ENCODE data around the gene PALM.
"Not testable (repeated sequence)": the region's sequence is repeated elsewhere in the genome, so short reads cannot be mapped to it uniquely, and the experiment has no call there.

The PALM gene

DNA sequence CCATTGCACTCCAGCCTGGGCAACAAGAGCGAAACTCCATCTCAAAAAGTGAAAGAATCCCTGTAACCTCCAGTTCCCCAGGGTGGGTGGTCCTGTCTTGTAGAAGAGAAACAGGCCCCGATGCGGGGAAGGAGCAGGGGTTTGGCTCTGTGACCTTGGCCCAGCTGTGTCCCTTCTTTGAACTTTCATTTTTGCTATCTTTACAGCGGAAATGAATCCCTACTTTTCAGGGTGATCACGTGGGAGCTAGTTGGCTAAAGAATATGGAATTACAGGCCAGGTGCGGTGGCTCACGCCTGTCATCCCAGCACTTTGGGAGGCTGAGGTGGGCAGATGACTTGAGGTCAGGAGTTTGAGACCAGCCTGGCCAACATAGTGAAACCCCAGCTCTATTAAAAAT, 36.4 kb downstream of the PALM start:
- peaks cover 14% of the 10 kb centered on the region for H3K9me3 Mint-ChIP-seq
- H3K36me3 Mint-ChIP-seq (ENCODE audit: low read depth); H3K4me1 Mint-ChIP-seq (ENCODE audit: low read depth); H3K27ac Mint-ChIP-seq; H3K27me3 Mint-ChIP-seq (ENCODE audit: low read depth); H3K4me3 Mint-ChIP-seq: not testable (repeated sequence)

DNA sequence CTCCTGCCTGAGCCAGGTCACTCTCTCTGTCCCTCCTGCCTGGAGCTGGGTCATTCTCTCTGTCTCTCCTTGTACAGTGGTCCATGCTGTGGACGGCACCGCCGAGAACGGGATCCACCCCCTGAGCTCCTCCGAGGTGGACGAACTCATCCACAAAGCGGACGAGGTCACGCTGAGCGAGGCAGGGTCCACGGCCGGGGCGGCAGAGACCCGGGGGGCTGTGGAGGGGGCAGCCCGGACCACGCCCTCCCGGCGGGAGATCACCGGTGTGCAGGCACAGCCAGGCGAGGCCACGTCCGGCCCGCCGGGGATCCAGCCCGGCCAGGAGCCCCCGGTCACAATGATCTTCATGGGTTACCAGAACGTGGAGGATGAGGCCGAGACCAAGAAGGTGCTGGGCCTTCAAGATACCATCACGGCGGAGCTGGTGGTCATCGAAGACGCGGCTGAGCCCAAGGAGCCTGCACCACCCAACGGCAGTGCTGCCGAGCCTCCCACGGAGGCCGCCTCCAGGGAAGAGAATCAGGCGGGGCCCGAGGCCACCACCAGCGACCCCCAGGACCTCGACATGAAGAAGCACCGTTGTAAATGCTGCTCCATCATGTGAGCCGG, 37.6 kb downstream of the PALM start:
- no peak overlapping the region for H3K4me3 Mint-ChIP-seq
- no peaks in the 10 kb centered on the region for H3K27me3 Mint-ChIP-seq (ENCODE audit: low read depth)
- peaks cover 14% of the 10 kb centered on the region for H3K9me3 Mint-ChIP-seq
- H3K27ac Mint-ChIP-seq = no peak overlapping the region
- no peaks in the 10 kb centered on the region for H3K36me3 Mint-ChIP-seq (ENCODE audit: low read depth)
- H3K4me1 Mint-ChIP-seq (ENCODE audit: low read depth) = no peaks in the 10 kb centered on the region

DNA sequence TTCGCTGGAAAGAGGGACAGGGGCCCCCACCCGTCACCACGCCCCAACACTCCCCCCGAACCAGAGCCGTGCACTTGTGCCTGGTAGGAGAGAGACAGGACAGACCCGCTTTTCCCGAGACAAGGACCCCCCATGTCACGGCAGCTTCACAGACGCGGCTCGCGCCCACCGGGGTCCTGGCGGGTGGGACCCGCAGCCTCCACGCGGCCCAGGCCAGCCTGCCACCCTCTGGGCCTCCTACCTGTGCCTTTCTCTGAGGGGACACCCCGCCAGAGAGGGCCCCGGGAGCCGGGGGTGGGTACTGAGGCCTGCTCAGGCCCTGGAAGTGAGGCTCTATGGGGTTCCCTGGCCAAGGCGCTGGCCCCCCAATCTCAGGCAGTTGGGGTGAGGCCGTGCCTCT, 38.2 kb downstream of the PALM start:
- no peaks in the 10 kb centered on the region for H3K27me3 Mint-ChIP-seq (ENCODE audit: low read depth)
- H3K27ac Mint-ChIP-seq = no peak overlapping the region
- no peaks in the 10 kb centered on the region for H3K4me1 Mint-ChIP-seq (ENCODE audit: low read depth)
- no peaks in the 10 kb centered on the region for H3K36me3 Mint-ChIP-seq (ENCODE audit: low read depth)
- peaks cover 14% of the 10 kb centered on the region for H3K9me3 Mint-ChIP-seq
- H3K4me3 Mint-ChIP-seq = no peak overlapping the region

- H3K36me3 Mint-ChIP-seq (ENCODE audit: low read depth) = no peaks in the 10 kb centered on the region
- H3K27ac Mint-ChIP-seq = no peak overlapping the region
- H3K9me3 Mint-ChIP-seq = peaks cover 14% of the 10 kb centered on the region
- no peaks in the 10 kb centered on the region for H3K4me1 Mint-ChIP-seq (ENCODE audit: low read depth)
- no peak overlapping the region for H3K4me3 Mint-ChIP-seq
- H3K27me3 Mint-ChIP-seq (ENCODE audit: low read depth) = no peaks in the 10 kb centered on the region
Measured at GRCh38 chr19:747432-748273, 38.9 kb downstream of the PALM start.

GRCh38 chr19:748274-748598, 39.5 kb downstream of the PALM start:
- H3K27ac Mint-ChIP-seq = no peak overlapping the region
- no peaks in the 10 kb centered on the region for H3K4me1 Mint-ChIP-seq (ENCODE audit: low read depth)
- H3K4me3 Mint-ChIP-seq = no peak overlapping the region
- peaks cover 13% of the 10 kb centered on the region for H3K9me3 Mint-ChIP-seq
- no peaks in the 10 kb centered on the region for H3K36me3 Mint-ChIP-seq (ENCODE audit: low read depth)
- no peaks in the 10 kb centered on the region for H3K27me3 Mint-ChIP-seq (ENCODE audit: low read depth)

- Mint-ChIP-seq H3K9me3 (no peaks in the 10 kb centered on the region), H3K4me1 (ENCODE audit: low read depth) (no peaks in the 10 kb centered on the region), H3K27me3 (ENCODE audit: low read depth) (no peaks in the 10 kb centered on the region), H3K36me3 (ENCODE audit: low read depth) (no peaks in the 10 kb centered on the region), H3K4me3 (no peak overlapping the region), H3K27ac (no peak overlapping the region)
Measured at GRCh38 chr19:749811-750210, 41.1 kb downstream of the PALM start.

DNA sequence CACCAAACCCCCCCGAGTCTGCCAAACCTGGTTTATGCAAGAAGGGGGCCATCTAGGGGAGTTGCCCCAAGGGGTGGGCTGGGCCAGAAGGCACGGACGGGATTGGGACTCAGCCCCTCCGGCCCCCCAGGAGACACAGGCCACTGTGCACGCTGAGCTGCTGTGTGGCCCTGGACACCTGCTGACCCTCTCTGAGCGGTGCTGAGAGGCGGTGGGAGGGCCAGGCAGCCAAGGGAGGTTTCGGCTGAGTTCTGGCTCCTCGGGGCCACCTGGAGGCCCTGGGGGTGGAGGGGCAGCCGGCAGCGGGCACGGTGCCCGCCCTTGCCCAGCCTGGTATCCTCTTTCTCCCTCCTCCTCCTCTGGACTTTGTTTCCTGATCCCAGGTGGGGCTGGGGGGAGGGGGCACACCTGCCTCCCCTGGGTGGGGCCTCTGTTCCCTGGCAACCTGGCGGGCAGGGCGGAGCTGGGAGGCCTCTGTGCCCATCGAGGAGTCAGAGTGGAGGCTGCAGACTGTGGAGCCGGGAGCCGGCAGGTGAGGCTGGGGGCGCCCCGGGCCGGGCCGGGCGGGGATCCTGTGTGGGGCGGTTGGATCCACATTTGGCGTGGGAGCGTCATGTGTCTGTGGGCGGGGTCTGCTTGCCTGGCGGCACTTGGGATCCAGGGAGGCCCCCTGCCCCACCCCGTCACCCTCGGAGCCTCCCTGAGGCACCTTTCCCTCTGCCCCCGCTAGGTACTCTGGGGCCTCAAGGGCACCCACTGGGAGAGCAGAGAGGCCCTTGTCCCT, 42.1 kb downstream of the PALM start, which contains the start of gene MISP:
TSS of gene MISP (plus strand) at position 473 of the 784 bp plus-strand sequence. CDS start 5,835 bp downstream, outside the sequence.
- H3K9me3 Mint-ChIP-seq = no peaks in the 10 kb centered on the region
- no peaks in the 10 kb centered on the region for H3K36me3 Mint-ChIP-seq (ENCODE audit: low read depth)
- no peak within 1 kb of the TSS for H3K27ac Mint-ChIP-seq
- no peaks in the 10 kb centered on the region for H3K27me3 Mint-ChIP-seq (ENCODE audit: low read depth)
- H3K4me1 Mint-ChIP-seq (ENCODE audit: low read depth) = no peaks in the 10 kb centered on the region
- H3K4me3 Mint-ChIP-seq = no peak within 1 kb of the TSS

GRCh38 chr19:751501-752341, 43.0 kb downstream of the PALM start:
- Mint-ChIP-seq H3K9me3 (no peaks in the 10 kb centered on the region), H3K27ac (no peak overlapping the region), H3K27me3 (ENCODE audit: low read depth) (no peaks in the 10 kb centered on the region), H3K36me3 (ENCODE audit: low read depth) (no peaks in the 10 kb centered on the region), H3K4me1 (ENCODE audit: low read depth) (no peaks in the 10 kb centered on the region), H3K4me3 (no peak overlapping the region)

DNA sequence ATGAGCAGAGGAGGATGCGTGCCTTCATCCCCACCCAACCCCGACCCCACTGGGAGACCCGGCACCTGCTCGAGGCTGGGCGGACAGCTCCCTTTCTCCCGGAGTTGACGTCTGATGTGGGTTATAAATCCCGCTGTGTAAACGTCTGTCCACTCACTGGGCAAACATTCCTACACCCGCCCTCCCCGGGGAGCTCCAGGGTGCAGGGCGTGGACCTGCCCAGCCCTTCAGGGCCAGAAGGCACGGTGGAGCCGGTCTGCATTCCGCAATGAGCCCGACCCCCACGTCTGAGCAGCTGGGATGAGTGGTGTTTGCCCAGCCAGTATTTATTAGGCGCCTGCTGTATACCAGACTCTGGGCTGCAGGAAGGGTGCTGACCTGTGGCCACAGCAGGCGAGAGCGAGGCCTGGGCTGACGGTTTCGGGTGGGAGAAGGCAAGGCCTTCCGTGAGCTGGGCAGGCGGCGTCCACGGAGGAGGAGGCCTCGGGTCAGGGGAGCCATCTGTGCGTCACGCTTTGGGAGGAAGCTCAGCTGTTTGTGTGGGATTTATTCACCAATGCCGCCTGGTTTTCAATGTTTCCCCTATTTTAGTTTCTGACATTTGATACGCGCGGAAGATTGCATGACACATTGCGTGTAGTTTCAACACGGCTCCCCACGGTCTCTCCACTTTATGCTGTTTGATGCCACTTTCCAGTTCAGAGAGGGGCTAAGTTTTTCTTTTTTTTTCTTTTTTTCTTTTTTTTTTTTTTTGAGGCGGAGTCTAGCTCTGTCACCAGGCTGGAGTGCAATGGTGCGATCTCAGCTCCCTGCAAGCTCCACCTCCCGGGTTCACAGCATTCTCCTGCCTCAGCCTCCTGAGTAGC, 44.1 kb downstream of the PALM start:
- no peaks in the 10 kb centered on the region for H3K9me3 Mint-ChIP-seq
- H3K4me3 Mint-ChIP-seq = no peak overlapping the region
- no peaks in the 10 kb centered on the region for H3K36me3 Mint-ChIP-seq (ENCODE audit: low read depth)
- no peak overlapping the region for H3K27ac Mint-ChIP-seq
- H3K27me3 Mint-ChIP-seq (ENCODE audit: low read depth) = no peaks in the 10 kb centered on the region
- H3K4me1 Mint-ChIP-seq (ENCODE audit: low read depth) = no peaks in the 10 kb centered on the region

DNA sequence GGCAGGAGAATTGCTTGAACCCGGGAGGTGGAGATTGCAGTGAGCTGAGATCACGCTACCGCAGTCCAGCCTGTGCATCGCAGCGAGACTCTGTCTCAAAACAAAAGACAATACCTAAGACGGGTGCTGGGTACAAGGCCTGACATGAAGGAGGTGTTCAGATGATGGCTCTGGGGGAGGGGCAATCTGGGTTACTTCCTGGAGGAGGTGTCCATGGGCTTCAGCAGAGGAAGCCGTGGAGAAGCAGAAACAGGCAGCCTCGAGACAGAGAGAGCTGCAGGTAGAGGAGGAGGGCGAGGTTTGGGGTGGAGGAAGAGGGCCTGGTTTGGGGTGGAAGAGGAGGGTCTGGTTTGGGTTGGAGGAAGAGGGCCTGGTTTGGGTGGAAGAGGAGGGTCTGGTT, 45.8 kb downstream of the PALM start:
- Mint-ChIP-seq H3K27me3 (ENCODE audit: low read depth) (no peaks in the 10 kb centered on the region), H3K4me1 (ENCODE audit: low read depth) (no peaks in the 10 kb centered on the region), H3K36me3 (ENCODE audit: low read depth) (no peaks in the 10 kb centered on the region), H3K27ac (no peak overlapping the region), H3K9me3 (peaks cover under 1% of the 10 kb centered on the region), H3K4me3 (no peak overlapping the region)

- no peaks in the 10 kb centered on the region for H3K27me3 Mint-ChIP-seq (ENCODE audit: low read depth)
- H3K36me3 Mint-ChIP-seq (ENCODE audit: low read depth) = no peaks in the 10 kb centered on the region
- peaks cover 4% of the 10 kb centered on the region for H3K9me3 Mint-ChIP-seq
- H3K4me3 Mint-ChIP-seq = no peak overlapping the region
- H3K27ac Mint-ChIP-seq = no peak overlapping the region
- H3K4me1 Mint-ChIP-seq (ENCODE audit: low read depth) = no peaks in the 10 kb centered on the region
Measured at GRCh38 chr19:755063-755462, 46.3 kb downstream of the PALM start.

DNA sequence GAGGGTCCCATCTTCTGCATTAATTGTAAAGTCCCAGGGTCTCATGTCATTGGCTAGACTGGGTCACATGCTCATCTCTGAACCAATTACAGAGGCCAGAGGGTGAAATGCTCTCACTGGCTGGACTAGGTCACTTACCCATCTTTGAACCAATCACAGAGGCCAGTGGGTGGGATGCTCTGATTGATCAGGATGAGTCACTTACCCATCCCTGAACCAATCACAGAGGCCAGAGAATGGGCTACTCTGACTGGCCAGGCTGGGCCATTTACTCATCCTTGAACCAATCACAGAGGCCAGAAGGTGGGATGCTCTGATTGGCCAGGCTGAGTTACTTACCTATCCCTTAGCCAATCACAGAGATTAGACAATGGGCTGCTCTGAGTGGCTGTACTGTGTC, 47.5 kb downstream of the PALM start:
- no peak overlapping the region for H3K27ac Mint-ChIP-seq
- no peak overlapping the region for H3K4me3 Mint-ChIP-seq
- no peaks in the 10 kb centered on the region for H3K27me3 Mint-ChIP-seq (ENCODE audit: low read depth)
- H3K36me3 Mint-ChIP-seq (ENCODE audit: low read depth) = no peaks in the 10 kb centered on the region
- peaks cover 4% of the 10 kb centered on the region for H3K9me3 Mint-ChIP-seq
- H3K4me1 Mint-ChIP-seq (ENCODE audit: low read depth) = no peaks in the 10 kb centered on the region

GRCh38 chr19:756821-757688, 48.3 kb downstream of the PALM start:
- Mint-ChIP-seq H3K36me3 (ENCODE audit: low read depth) (no peaks in the 10 kb centered on the region), H3K4me1 (ENCODE audit: low read depth) (no peaks in the 10 kb centered on the region), H3K9me3 (peaks cover 4% of the 10 kb centered on the region), H3K4me3 (no peak overlapping the region), H3K27ac (no peak overlapping the region), H3K27me3 (ENCODE audit: low read depth) (no peaks in the 10 kb centered on the region)

Measured in T-helper 1 cell treated with Interleukin-12 subunit alpha and Interleukin-12 subunit beta and Interleukin-4 antibody, amounts not matched to agents 30 μg/mL and 1 μg/mL, for 36 hours (primary cell).